ENCODE measurements around the gene STING1. TPM values are rescaled to one million over a fixed set of nuclear protein-coding genes. Genes with fewer than 3 reads are reported as not detected.
A peak's percentile ranks its signal among the peaks of the same experiment; 100 is the strongest.
"Not testable (repeated sequence)": the region's sequence is repeated elsewhere in the genome, so short reads cannot be mapped to it uniquely, and the experiment has no call there.

Gene STING1
- polyA plus RNA-seq, 2 donors, result 18.5 to 28.3 TPM

GRCh38 chr5:139445325-139446170, 37.0 kb downstream of the STING1 start:
- H3K27me3 ChIP-seq (ENCODE audit: control insufficient read depth in 1 of 2, insufficient read depth in 2 of 2, low read length in 2 of 2), result no peaks in the 10 kb centered on the region
- H3K4me1 ChIP-seq (ENCODE audit: control insufficient read depth in 2 of 2, insufficient read depth in 2 of 2, low read length in 1 of 2), result peaks cover 2% of the 10 kb centered on the region in 2 donors
- no peak overlapping the region for H3K4me3 ChIP-seq (ENCODE audit: low read depth in 1 of 2, low read length in 2 of 2)
- 43 to 49% methylated on average over 7 of the region's 7 CpGs for WGBS, 2 donors
- H3K36me3 ChIP-seq (ENCODE audit: control insufficient read depth in 2 of 2, insufficient read depth in 2 of 2, low read length in 1 of 2), result no peaks in the 10 kb centered on the region
- H3K27ac ChIP-seq (ENCODE audit: low read depth in 2 of 2, low read length in 1 of 2), result peak overlapping the region; percentile 36 to 61
- H3K9me3 ChIP-seq (ENCODE audit: control insufficient read depth in 2 of 2, insufficient read depth in 1 of 2, low read depth in 1 of 2, low read length in 1 of 2), result no peaks in the 10 kb centered on the region

- Histone ChIP-seq H3K27ac (ENCODE audit: low read depth in 2 of 2, low read length in 1 of 2) (no peak overlapping the region), H3K4me1 (ENCODE audit: control insufficient read depth in 2 of 2, insufficient read depth in 2 of 2, low read length in 1 of 2) (peaks cover 2% of the 10 kb centered on the region in 2 donors), H3K9me3 (ENCODE audit: control insufficient read depth in 2 of 2, insufficient read depth in 1 of 2, low read depth in 1 of 2, low read length in 1 of 2) (no peaks in the 10 kb centered on the region), H3K4me3 (ENCODE audit: low read depth in 1 of 2, low read length in 2 of 2) (no peak overlapping the region), H3K36me3 (ENCODE audit: control insufficient read depth in 2 of 2, insufficient read depth in 2 of 2, low read length in 1 of 2) (no peaks in the 10 kb centered on the region), H3K27me3 (ENCODE audit: control insufficient read depth in 1 of 2, insufficient read depth in 2 of 2, low read length in 2 of 2) (no peaks in the 10 kb centered on the region)
- 59 to 65% methylated on average over 4 of the region's 4 CpGs for WGBS, 2 donors
These were observed 38.6 kb downstream of the STING1 start for GRCh38 chr5:139443831-139444453.

- H3K4me1 ChIP-seq (ENCODE audit: control insufficient read depth in 2 of 2, insufficient read depth in 2 of 2, low read length in 1 of 2); H3K9me3 ChIP-seq (ENCODE audit: control insufficient read depth in 2 of 2, insufficient read depth in 1 of 2, low read depth in 1 of 2, low read length in 1 of 2); H3K36me3 ChIP-seq (ENCODE audit: control insufficient read depth in 2 of 2, insufficient read depth in 2 of 2, low read length in 1 of 2); H3K4me3 ChIP-seq (ENCODE audit: low read depth in 1 of 2, low read length in 2 of 2); H3K27ac ChIP-seq (ENCODE audit: low read depth in 2 of 2, low read length in 1 of 2); H3K27me3 ChIP-seq (ENCODE audit: control insufficient read depth in 1 of 2, insufficient read depth in 2 of 2, low read length in 2 of 2): not testable (repeated sequence)
- WGBS, 2 donors, result 96 to 97% methylated on average over 17 of the region's 17 CpGs
These were observed 42.1 kb downstream of the STING1 start for GRCh38 chr5:139440416-139440815.

- WGBS, 2 donors, result 2 to 3% methylated on average over 35 to 49 of the region's 49 CpGs
- Histone ChIP-seq H3K27me3 (ENCODE audit: control insufficient read depth in 1 of 2, insufficient read depth in 2 of 2, low read length in 2 of 2) (no peaks in the 10 kb centered on the region), H3K4me1 (ENCODE audit: control insufficient read depth in 2 of 2, insufficient read depth in 2 of 2, low read length in 1 of 2) (peaks cover 0 to 2% of the 10 kb centered on the region in 2 donors), H3K9me3 (ENCODE audit: control insufficient read depth in 2 of 2, insufficient read depth in 1 of 2, low read depth in 1 of 2, low read length in 1 of 2) (no peaks in the 10 kb centered on the region), H3K27ac (ENCODE audit: low read depth in 2 of 2, low read length in 1 of 2) (peak within 1 kb of the TSS; percentile 96 to 99), H3K4me3 (ENCODE audit: low read depth in 1 of 2, low read length in 2 of 2) (peak within 1 kb of the TSS; percentile 85 to 95), H3K36me3 (ENCODE audit: control insufficient read depth in 2 of 2, insufficient read depth in 2 of 2, low read length in 1 of 2) (no peaks in the 10 kb centered on the region)
These were observed 43.3 kb downstream of the STING1 start, which contains the start of gene DNAJC18 for GRCh38 chr5:139439013-139439903. TSS of gene DNAJC18 (minus strand) at chr5:139439525. CDS start at chr5:139439445, 80 bp downstream.

- Histone ChIP-seq H3K27ac (ENCODE audit: low read depth in 2 of 2, low read length in 1 of 2) (peak overlapping the region; percentile 24 to 96), H3K4me3 (ENCODE audit: low read depth in 1 of 2, low read length in 2 of 2) (peak overlapping the region; percentile 85 to 95), H3K4me1 (ENCODE audit: control insufficient read depth in 2 of 2, insufficient read depth in 2 of 2, low read length in 1 of 2) (peaks cover 0 to 2% of the 10 kb centered on the region in 2 donors), H3K36me3 (ENCODE audit: control insufficient read depth in 2 of 2, insufficient read depth in 2 of 2, low read length in 1 of 2) (no peaks in the 10 kb centered on the region), H3K9me3 (ENCODE audit: control insufficient read depth in 2 of 2, insufficient read depth in 1 of 2, low read depth in 1 of 2, low read length in 1 of 2) (no peaks in the 10 kb centered on the region), H3K27me3 (ENCODE audit: control insufficient read depth in 1 of 2, insufficient read depth in 2 of 2, low read length in 2 of 2) (no peaks in the 10 kb centered on the region)
- WGBS, 2 donors, result 20 to 28% methylated on average over 8 of the region's 8 CpGs
These were observed 43.9 kb downstream of the STING1 start for GRCh38 chr5:139438707-139439012.

GRCh38 chr5:139435676-139436075, 46.9 kb downstream of the STING1 start:
- Histone ChIP-seq H3K9me3 (ENCODE audit: control insufficient read depth in 2 of 2, insufficient read depth in 1 of 2, low read depth in 1 of 2, low read length in 1 of 2) (no peaks in the 10 kb centered on the region), H3K27me3 (ENCODE audit: control insufficient read depth in 1 of 2, insufficient read depth in 2 of 2, low read length in 2 of 2) (no peaks in the 10 kb centered on the region), H3K27ac (ENCODE audit: low read depth in 2 of 2, low read length in 1 of 2) (no peak overlapping the region), H3K36me3 (ENCODE audit: control insufficient read depth in 2 of 2, insufficient read depth in 2 of 2, low read length in 1 of 2) (no peaks in the 10 kb centered on the region), H3K4me3 (ENCODE audit: low read depth in 1 of 2, low read length in 2 of 2) (no peak overlapping the region), H3K4me1 (ENCODE audit: control insufficient read depth in 2 of 2, insufficient read depth in 2 of 2, low read length in 1 of 2) (peaks cover 0 to 2% of the 10 kb centered on the region in 2 donors)
- 98% methylated on average over 3 of the region's 3 CpGs for WGBS, 2 donors

GRCh38 chr5:139431706-139432105, 50.9 kb downstream of the STING1 start:
- Histone ChIP-seq H3K27ac (ENCODE audit: low read depth in 2 of 2, low read length in 1 of 2) (no peak overlapping the region), H3K27me3 (ENCODE audit: control insufficient read depth in 1 of 2, insufficient read depth in 2 of 2, low read length in 2 of 2) (no peaks in the 10 kb centered on the region), H3K4me1 (ENCODE audit: control insufficient read depth in 2 of 2, insufficient read depth in 2 of 2, low read length in 1 of 2) (no peaks in the 10 kb centered on the region), H3K4me3 (ENCODE audit: low read depth in 1 of 2, low read length in 2 of 2) (no peak overlapping the region), H3K36me3 (ENCODE audit: control insufficient read depth in 2 of 2, insufficient read depth in 2 of 2, low read length in 1 of 2) (no peaks in the 10 kb centered on the region), H3K9me3 (ENCODE audit: control insufficient read depth in 2 of 2, insufficient read depth in 1 of 2, low read depth in 1 of 2, low read length in 1 of 2) (no peaks in the 10 kb centered on the region)
- 85 to 87% methylated on average over 1 of the region's 1 CpG for WGBS, 2 donors

GRCh38 chr5:139430015-139430414, 52.5 kb downstream of the STING1 start:
- Histone ChIP-seq H3K36me3 (ENCODE audit: control insufficient read depth in 2 of 2, insufficient read depth in 2 of 2, low read length in 1 of 2) (peaks cover 1 to 4% of the 10 kb centered on the region in 2 donors), H3K27ac (ENCODE audit: low read depth in 2 of 2, low read length in 1 of 2) (no peak overlapping the region), H3K4me3 (ENCODE audit: low read depth in 1 of 2, low read length in 2 of 2) (no peak overlapping the region), H3K4me1 (ENCODE audit: control insufficient read depth in 2 of 2, insufficient read depth in 2 of 2, low read length in 1 of 2) (no peaks in the 10 kb centered on the region), H3K27me3 (ENCODE audit: control insufficient read depth in 1 of 2, insufficient read depth in 2 of 2, low read length in 2 of 2) (no peaks in the 10 kb centered on the region), H3K9me3 (ENCODE audit: control insufficient read depth in 2 of 2, insufficient read depth in 1 of 2, low read depth in 1 of 2, low read length in 1 of 2) (no peaks in the 10 kb centered on the region)
- 80 to 84% methylated on average over 2 of the region's 2 CpGs for WGBS, 2 donors

- no peaks in the 10 kb centered on the region for H3K9me3 ChIP-seq (ENCODE audit: control insufficient read depth in 2 of 2, insufficient read depth in 1 of 2, low read depth in 1 of 2, low read length in 1 of 2)
- WGBS, 2 donors, result 76 to 80% methylated on average over 8 of the region's 8 CpGs
- H3K4me3 ChIP-seq (ENCODE audit: low read depth in 1 of 2, low read length in 2 of 2), result no peak overlapping the region
- no peak overlapping the region for H3K27ac ChIP-seq (ENCODE audit: low read depth in 2 of 2, low read length in 1 of 2)
- H3K27me3 ChIP-seq (ENCODE audit: control insufficient read depth in 1 of 2, insufficient read depth in 2 of 2, low read length in 2 of 2), result no peaks in the 10 kb centered on the region
- no peaks in the 10 kb centered on the region for H3K4me1 ChIP-seq (ENCODE audit: control insufficient read depth in 2 of 2, insufficient read depth in 2 of 2, low read length in 1 of 2)
- H3K36me3 ChIP-seq (ENCODE audit: control insufficient read depth in 2 of 2, insufficient read depth in 2 of 2, low read length in 1 of 2), result peaks cover 1 to 4% of the 10 kb centered on the region in 2 donors
These were observed 56.2 kb downstream of the STING1 start for GRCh38 chr5:139426203-139426885.

All from esophagus (tissue), 2 donors.